ENCODE measurements around the gene NR5A2. TPM values are rescaled to one million over a fixed set of nuclear protein-coding genes. Genes with fewer than 3 reads are reported as not detected.
A peak's percentile ranks its signal among the peaks of the same experiment; 100 is the strongest.

NR5A2 gene
- total RNA-seq, 2 donors from 2014 or later, result 98.3 to 202 TPM

DNA sequence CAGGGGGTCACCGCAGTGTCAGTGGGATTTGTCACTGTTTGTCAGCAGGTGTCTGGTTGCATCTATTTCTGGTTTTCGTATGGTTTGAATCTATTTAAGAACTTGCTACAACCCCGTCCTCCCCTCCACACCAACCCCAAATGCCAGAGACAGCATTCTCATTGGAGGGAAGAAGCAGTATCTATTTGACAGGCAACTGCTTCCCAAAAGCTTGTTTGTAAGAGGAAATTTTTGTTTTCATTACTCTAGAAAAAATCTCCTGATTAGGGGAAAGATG is 54.4 kb downstream of the NR5A2 start:
- no peak for ATAC-seq
- no peaks in the 10 kb centered on the region for H3K27me3 ChIP-seq
- H3K36me3 ChIP-seq (replicated peaks in 1 of 2; ENCODE audit: insufficient read depth in 1 of 2, low read depth in 2 of 2), result peaks cover 0 to 2% of the 10 kb centered on the region in 2 donors
- WGBS, 2 donors, result 64 to 82% methylated on average over 3 of the region's 3 CpGs
- H3K4me1 ChIP-seq, result peaks cover 82% of the 10 kb centered on the region
- intact Hi-C loops (cut with DNase I), result no loop called here
- H3K9me3 ChIP-seq, result no peaks in the 10 kb centered on the region
- TF ChIP-seq, protein P1, sequence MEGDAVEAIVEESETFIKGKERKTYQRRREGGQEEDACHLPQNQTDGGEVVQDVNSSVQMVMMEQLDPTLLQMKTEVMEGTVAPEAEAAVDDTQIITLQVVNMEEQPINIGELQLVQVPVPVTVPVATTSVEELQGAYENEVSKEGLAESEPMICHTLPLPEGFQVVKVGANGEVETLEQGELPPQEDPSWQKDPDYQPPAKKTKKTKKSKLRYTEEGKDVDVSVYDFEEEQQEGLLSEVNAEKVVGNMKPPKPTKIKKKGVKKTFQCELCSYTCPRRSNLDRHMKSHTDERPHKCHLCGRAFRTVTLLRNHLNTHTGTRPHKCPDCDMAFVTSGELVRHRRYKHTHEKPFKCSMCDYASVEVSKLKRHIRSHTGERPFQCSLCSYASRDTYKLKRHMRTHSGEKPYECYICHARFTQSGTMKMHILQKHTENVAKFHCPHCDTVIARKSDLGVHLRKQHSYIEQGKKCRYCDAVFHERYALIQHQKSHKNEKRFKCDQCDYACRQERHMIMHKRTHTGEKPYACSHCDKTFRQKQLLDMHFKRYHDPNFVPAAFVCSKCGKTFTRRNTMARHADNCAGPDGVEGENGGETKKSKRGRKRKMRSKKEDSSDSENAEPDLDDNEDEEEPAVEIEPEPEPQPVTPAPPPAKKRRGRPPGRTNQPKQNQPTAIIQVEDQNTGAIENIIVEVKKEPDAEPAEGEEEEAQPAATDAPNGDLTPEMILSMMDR (IDR thresholded peaks at IDR 0.05), result no peak
- no peak for TF ChIP-seq POLR2A (IDR thresholded peaks at IDR 0.05)
- no peak for DNase-seq
- no peak overlapping the region for H3K4me3 ChIP-seq
- H3K27ac ChIP-seq, result no peak overlapping the region

DNA sequence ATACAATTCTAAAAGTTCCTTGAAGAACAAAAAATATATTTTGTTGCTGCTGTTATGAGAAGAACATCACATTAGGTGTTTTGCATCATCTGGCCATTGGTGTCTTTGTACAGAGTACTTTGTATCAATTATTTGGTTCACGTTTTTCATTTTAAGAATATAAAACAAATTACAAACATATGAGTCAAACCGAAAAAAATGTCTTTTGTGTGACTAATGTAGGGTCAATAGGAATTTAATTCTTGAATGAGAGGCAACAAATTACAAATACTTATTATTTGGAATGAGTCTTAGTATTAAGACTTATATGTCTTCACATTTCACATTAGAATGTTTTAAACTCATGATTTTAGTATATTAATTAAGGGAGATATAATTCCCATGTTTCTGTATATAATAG is 54.8 kb downstream of the NR5A2 start:
- H3K36me3 ChIP-seq (replicated peaks in 1 of 2; ENCODE audit: insufficient read depth in 1 of 2, low read depth in 2 of 2), result peaks cover 0 to 2% of the 10 kb centered on the region in 2 donors
- TF ChIP-seq POLR2A (IDR thresholded peaks at IDR 0.05), result no peak
- TF ChIP-seq, protein P1 (IDR thresholded peaks at IDR 0.05), result no peak
- H3K9me3 ChIP-seq, result no peaks in the 10 kb centered on the region
- 26 to 27% methylated on average over 2 of the region's 2 CpGs for WGBS, 2 donors
- H3K4me1 ChIP-seq, result peaks cover 78% of the 10 kb centered on the region
- no peak for DNase-seq
- intact Hi-C loops (cut with DNase I), result no loop called here
- ATAC-seq, result no peak
- no peaks in the 10 kb centered on the region for H3K27me3 ChIP-seq
- no peak overlapping the region for H3K4me3 ChIP-seq
- no peak overlapping the region for H3K27ac ChIP-seq

DNA sequence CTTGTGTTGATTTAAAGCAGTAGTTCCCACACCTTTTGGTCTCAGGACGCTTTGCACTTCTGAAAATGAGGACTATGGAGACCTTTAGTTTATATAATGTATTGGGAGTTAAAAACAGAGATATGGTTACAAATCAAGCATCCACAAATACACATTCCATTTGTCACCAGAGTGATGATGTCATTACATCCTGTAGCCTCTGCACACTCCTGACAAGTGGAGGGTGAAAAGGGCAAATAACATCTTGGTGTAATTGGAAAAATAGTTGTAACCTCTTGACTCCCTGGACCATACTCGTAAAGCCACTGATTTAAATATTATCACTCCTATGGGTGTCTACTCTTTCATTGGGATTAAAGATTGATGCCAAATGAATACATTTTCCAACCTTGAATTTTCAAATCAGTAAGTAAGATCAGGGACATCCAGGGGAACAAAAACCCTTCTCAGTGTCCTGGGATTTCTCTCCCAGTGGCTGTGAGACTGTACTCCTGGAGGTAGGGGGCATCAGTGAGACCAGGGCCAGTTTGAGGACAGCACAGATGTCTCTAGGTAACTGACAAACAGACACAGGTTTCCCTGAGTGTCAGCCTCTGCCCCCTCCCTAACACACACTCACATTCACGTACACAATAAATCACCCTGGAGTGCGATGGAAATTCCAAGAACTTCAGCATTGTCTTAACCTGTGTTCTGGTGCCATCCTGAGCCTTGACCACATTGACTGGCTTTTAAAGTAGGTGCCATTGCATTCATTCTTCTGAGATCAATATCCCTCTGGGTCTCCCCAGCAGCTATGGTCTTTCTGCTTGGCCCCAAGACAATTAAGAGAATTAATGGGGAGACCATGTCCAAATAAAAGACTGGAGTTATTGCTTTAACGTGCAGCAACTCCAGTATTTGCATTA is 63.0 kb downstream of the NR5A2 start:
- 35 to 47% methylated on average over 5 of the region's 5 CpGs for WGBS, 2 donors
- TF ChIP-seq, protein P1 (IDR thresholded peaks at IDR 0.05), result peak in 5 of 7 experiments; percentile 11 to 26 (median 22)
- no peak for TF ChIP-seq POLR2A (IDR thresholded peaks at IDR 0.05)
- peaks cover 63% of the 10 kb centered on the region for H3K4me1 ChIP-seq
- peaks cover 0 to 3% of the 10 kb centered on the region in 2 donors for H3K36me3 ChIP-seq (replicated peaks in 1 of 2; ENCODE audit: insufficient read depth in 1 of 2, low read depth in 2 of 2)
- no peaks in the 10 kb centered on the region for H3K9me3 ChIP-seq
- ATAC-seq (peak; percentile 26), DNase-seq (no peak)
- peak overlapping the region in 3 of 4 donors; percentile 15 to 45 (median 24) for H3K27ac ChIP-seq
- no peaks in the 10 kb centered on the region for H3K27me3 ChIP-seq
- no peak overlapping the region for H3K4me3 ChIP-seq
- intact Hi-C loops (cut with DNase I), result no loop called here

DNA sequence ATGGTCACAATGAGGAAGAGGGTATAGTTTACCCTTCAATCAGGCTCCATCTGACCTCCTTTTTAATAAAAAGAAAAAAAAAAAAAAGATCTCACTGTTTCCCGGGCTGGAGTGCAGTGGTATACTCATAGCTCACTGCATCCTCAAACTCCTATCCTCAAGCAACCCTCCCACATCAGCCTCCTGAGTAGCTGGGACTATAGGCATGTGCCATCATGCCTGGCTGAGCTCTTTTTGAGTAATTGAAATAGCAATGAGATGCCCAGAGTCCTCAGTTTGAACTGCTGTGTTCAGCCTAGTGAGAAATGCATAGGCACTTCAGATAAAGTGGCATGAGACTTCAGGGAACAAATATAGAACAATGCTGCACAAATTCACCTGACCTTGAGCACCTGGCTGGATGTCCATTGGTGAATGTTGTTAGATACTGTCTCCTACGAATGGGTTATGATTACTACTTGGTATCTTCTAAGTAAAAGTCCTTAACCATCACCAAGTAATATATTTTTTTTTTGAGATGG is 67.6 kb downstream of the NR5A2 start:
- H3K27ac ChIP-seq, result no peak overlapping the region
- peaks cover 75% of the 10 kb centered on the region for H3K4me1 ChIP-seq
- ATAC-seq (no peak), DNase-seq (no peak)
- no peak overlapping the region for H3K4me3 ChIP-seq
- no peaks in the 10 kb centered on the region for H3K9me3 ChIP-seq
- TF ChIP-seq POLR2A (IDR thresholded peaks at IDR 0.05), result no peak
- TF ChIP-seq, protein P1 (IDR thresholded peaks at IDR 0.05), result no peak
- intact Hi-C loops (cut with DNase I), result no loop called here
- 64 to 71% methylated on average over 2 of the region's 2 CpGs for WGBS, 2 donors
- H3K36me3 ChIP-seq (replicated peaks in 1 of 2; ENCODE audit: insufficient read depth in 1 of 2, low read depth in 2 of 2), result peaks cover 0 to 1% of the 10 kb centered on the region in 2 donors
- H3K27me3 ChIP-seq, result no peaks in the 10 kb centered on the region

Data from body of pancreas (tissue), 4 donors.